Breast epithelium (tissue), 3 donors: Measurements from ENCODE around the gene SNX15.

Experiments
- CTCF ChIP-seq, 3 donors: fragments of 450-650 bp; IDR thresholded peaks; one replicate each; pipeline ENCODE4 v1.5.1; 2016 to 2017; ENCODE audit warnings: antibody characterized with exemption in 3 of 3, mild to moderate bottlenecking in 3 of 3, moderate library complexity in 3 of 3
- POLR2A ChIP-seq: fragments of 450-650 bp; IDR thresholded peaks from one replicate; pipeline ENCODE4 v1.6.1; 2016; ENCODE audit warnings: antibody characterized with exemption, mild to moderate bottlenecking, moderate library complexity
- POLR2AphosphoS5 ChIP-seq, 3 donors: sonication (generic); formaldehyde crosslinking; IDR thresholded peaks; one replicate each; pipeline ENCODE4 v1.6.1; 2017; ENCODE audit warnings: antibody characterized with exemption in 3 of 3

DNA sequence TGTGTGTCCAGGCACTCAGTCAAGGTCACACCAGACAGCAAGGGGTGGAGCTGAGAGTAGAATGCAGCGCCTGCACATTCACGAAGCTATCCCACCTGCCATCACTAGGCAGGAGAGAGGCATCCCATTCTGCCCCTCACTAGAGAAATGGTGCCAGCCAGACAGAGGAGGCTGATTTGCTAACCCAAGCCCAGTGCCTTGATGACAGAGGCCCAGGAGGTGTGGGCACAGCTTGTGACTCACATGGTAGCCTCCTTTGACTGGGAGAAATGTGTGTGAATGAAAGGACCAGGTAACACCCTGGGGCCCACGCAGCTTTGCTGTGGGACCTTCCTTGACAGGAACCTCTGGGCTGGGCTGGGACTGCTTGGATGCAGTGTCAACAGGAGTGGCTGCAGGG, 36.3 kb downstream of the SNX15 start:
- no peak for TF ChIP-seq CTCF (IDR thresholded peaks at IDR 0.05)
- TF ChIP-seq POLR2AphosphoS5 (IDR thresholded peaks at IDR 0.05) = no peak
- no peak for TF ChIP-seq POLR2A
